Dendritic cell treated with granulocyte-macrophage colony-stimulating factor and Interleukin-4, amounts not matched to agents 40 ng/mL and 50 ng/mL, for 4 days (primary cell): ENCODE data around the gene SFXN3.

Source experiments
- H3K27ac Mint-ChIP-seq: one replicate; pipeline ENCODE4 v1.8.0; 2022; ENCODE audit warnings: mild to moderate bottlenecking, mixed read lengths
- H3K27me3 Mint-ChIP-seq: one replicate; pipeline ENCODE4 v1.8.0; 2022; ENCODE audit warnings: mild to moderate bottlenecking, mixed read lengths
- H3K36me3 Mint-ChIP-seq: one replicate; pipeline ENCODE4 v1.8.0; 2022; ENCODE audit warnings: low read depth, mixed read lengths
- H3K4me1 Mint-ChIP-seq: one replicate; pipeline ENCODE4 v1.8.0; 2022; ENCODE audit warnings: low read depth, mixed read lengths
- H3K4me3 Mint-ChIP-seq: one replicate; pipeline ENCODE4 v1.8.0; 2022; ENCODE audit warnings: mild to moderate bottlenecking, moderate library complexity, mixed read lengths
- H3K9me3 Mint-ChIP-seq: one replicate; pipeline ENCODE4 v1.8.0; 2022; ENCODE audit warnings: mixed read lengths
- intact Hi-C: fragments of 100-400 bp; cut with micrococcal nuclease; formaldehyde crosslinking; loops from one replicate; pipeline ENCODE4 v1.15.0; 2022

Gene SFXN3

GRCh38 chr10:101042667-101043362 is 11.8 kb downstream of the SFXN3 start:
- Mint-ChIP-seq H3K27me3 (peaks cover 30% of the 10 kb centered on the region), H3K9me3 (no peaks in the 10 kb centered on the region), H3K27ac (peak overlapping the region; percentile 100), H3K4me1 (peaks cover 35% of the 10 kb centered on the region), H3K36me3 (peaks cover 41% of the 10 kb centered on the region), H3K4me3 (peak overlapping the region; percentile 90)
- intact Hi-C loops: loop anchor here (1.0 kb wide), 1 partner anchor 11 kb away; no protein-coding TSS in a partner anchor

- H3K36me3 Mint-ChIP-seq: peaks cover 36% of the 10 kb centered on the region
- H3K4me1 Mint-ChIP-seq: peaks cover 34% of the 10 kb centered on the region
- no peaks in the 10 kb centered on the region for H3K9me3 Mint-ChIP-seq
- peaks cover 35% of the 10 kb centered on the region for H3K27me3 Mint-ChIP-seq
- H3K4me3 Mint-ChIP-seq: peak overlapping the region; percentile 90
- H3K27ac Mint-ChIP-seq: peak overlapping the region; percentile 100
- intact Hi-C loops: no loop called here
Measured at GRCh38 chr10:101043363-101043707, 12.3 kb downstream of the SFXN3 start.

GRCh38 chr10:101044117-101044516 is 13.1 kb downstream of the SFXN3 start:
- H3K27me3 Mint-ChIP-seq: peaks cover 43% of the 10 kb centered on the region
- H3K9me3 Mint-ChIP-seq: no peaks in the 10 kb centered on the region
- H3K27ac Mint-ChIP-seq: no peak overlapping the region
- intact Hi-C loops: no loop called here
- no peak overlapping the region for H3K4me3 Mint-ChIP-seq
- peaks cover 28% of the 10 kb centered on the region for H3K36me3 Mint-ChIP-seq
- H3K4me1 Mint-ChIP-seq: peaks cover 37% of the 10 kb centered on the region

GRCh38 chr10:101046332-101047238 is 15.6 kb downstream of the SFXN3 start:
- H3K36me3 Mint-ChIP-seq: peaks cover 9% of the 10 kb centered on the region
- H3K4me3 Mint-ChIP-seq: no peak overlapping the region
- no peak overlapping the region for H3K27ac Mint-ChIP-seq
- peaks cover 63% of the 10 kb centered on the region for H3K27me3 Mint-ChIP-seq
- intact Hi-C loops: no loop called here
- peaks cover 46% of the 10 kb centered on the region for H3K4me1 Mint-ChIP-seq
- H3K9me3 Mint-ChIP-seq: no peaks in the 10 kb centered on the region

GRCh38 chr10:101047268-101047667 is 16.2 kb downstream of the SFXN3 start:
- intact Hi-C loops: no loop called here
- peaks cover 40% of the 10 kb centered on the region for H3K4me1 Mint-ChIP-seq
- no peaks in the 10 kb centered on the region for H3K9me3 Mint-ChIP-seq
- H3K27ac Mint-ChIP-seq: no peak overlapping the region
- H3K4me3 Mint-ChIP-seq: no peak overlapping the region
- H3K36me3 Mint-ChIP-seq: peaks cover 9% of the 10 kb centered on the region
- H3K27me3 Mint-ChIP-seq: peaks cover 65% of the 10 kb centered on the region

- Mint-ChIP-seq H3K36me3 (no peaks in the 10 kb centered on the region), H3K27me3 (peaks cover 66% of the 10 kb centered on the region), H3K27ac (no peak overlapping the region), H3K4me3 (no peak overlapping the region), H3K4me1 (peaks cover 30% of the 10 kb centered on the region), H3K9me3 (no peaks in the 10 kb centered on the region)
- intact Hi-C loops: no loop called here
Measured at GRCh38 chr10:101047961-101048892, 17.2 kb downstream of the SFXN3 start.

- H3K27me3 Mint-ChIP-seq: peaks cover 63% of the 10 kb centered on the region
- H3K4me1 Mint-ChIP-seq: peaks cover 25% of the 10 kb centered on the region
- H3K4me3 Mint-ChIP-seq: peak overlapping the region; percentile 28
Measured at GRCh38 chr10:101050208-101051069, 19.4 kb downstream of the SFXN3 start.

GRCh38 chr10:101052285-101052684 is 21.3 kb downstream of the SFXN3 start:
- no peaks in the 10 kb centered on the region for H3K9me3 Mint-ChIP-seq
- peaks cover 25% of the 10 kb centered on the region for H3K4me1 Mint-ChIP-seq
- intact Hi-C loops: no loop called here
- H3K36me3 Mint-ChIP-seq: no peaks in the 10 kb centered on the region
- H3K27ac Mint-ChIP-seq: no peak overlapping the region
- peaks cover 45% of the 10 kb centered on the region for H3K27me3 Mint-ChIP-seq
- no peak overlapping the region for H3K4me3 Mint-ChIP-seq

More at GRCh38 chr10:101050208-101051069, 19.4 kb downstream of the SFXN3 start:
- H3K27ac Mint-ChIP-seq: no peak overlapping the region
- intact Hi-C loops: no loop called here
- H3K36me3 Mint-ChIP-seq: no peaks in the 10 kb centered on the region
- H3K9me3 Mint-ChIP-seq: no peaks in the 10 kb centered on the region

GRCh38 chr10:101053516-101053915 is 22.5 kb downstream of the SFXN3 start:
- H3K4me3 Mint-ChIP-seq: no peak overlapping the region
- peaks cover 20% of the 10 kb centered on the region for H3K4me1 Mint-ChIP-seq
- peaks cover 32% of the 10 kb centered on the region for H3K27me3 Mint-ChIP-seq
- H3K36me3 Mint-ChIP-seq: no peaks in the 10 kb centered on the region
- intact Hi-C loops: no loop called here
- no peak overlapping the region for H3K27ac Mint-ChIP-seq
- no peaks in the 10 kb centered on the region for H3K9me3 Mint-ChIP-seq

- peaks cover 24% of the 10 kb centered on the region for H3K27me3 Mint-ChIP-seq
- H3K4me3 Mint-ChIP-seq: no peak overlapping the region
- H3K36me3 Mint-ChIP-seq: no peaks in the 10 kb centered on the region
- peaks cover 18% of the 10 kb centered on the region for H3K4me1 Mint-ChIP-seq
- no peak overlapping the region for H3K27ac Mint-ChIP-seq
- H3K9me3 Mint-ChIP-seq: no peaks in the 10 kb centered on the region
- intact Hi-C loops: no loop called here
Measured at GRCh38 chr10:101054351-101054750, 23.3 kb downstream of the SFXN3 start.

GRCh38 chr10:101054876-101055275 is 23.8 kb downstream of the SFXN3 start:
- Mint-ChIP-seq H3K4me3 (no peak overlapping the region), H3K36me3 (no peaks in the 10 kb centered on the region), H3K27me3 (peaks cover 19% of the 10 kb centered on the region), H3K4me1 (peaks cover 18% of the 10 kb centered on the region), H3K9me3 (no peaks in the 10 kb centered on the region), H3K27ac (no peak overlapping the region)
- intact Hi-C loops: no loop called here

GRCh38 chr10:101055411-101055810 is 24.4 kb downstream of the SFXN3 start:
- H3K9me3 Mint-ChIP-seq: no peaks in the 10 kb centered on the region
- intact Hi-C loops: no loop called here
- H3K27me3 Mint-ChIP-seq: peaks cover 13% of the 10 kb centered on the region
- peaks cover under 1% of the 10 kb centered on the region for H3K36me3 Mint-ChIP-seq
- no peak overlapping the region for H3K27ac Mint-ChIP-seq
- H3K4me1 Mint-ChIP-seq: peaks cover 18% of the 10 kb centered on the region
- no peak overlapping the region for H3K4me3 Mint-ChIP-seq
